WTC11 (cell line): Measurements from ENCODE around the gene KCNE2. TPM values are rescaled to one million over a fixed set of nuclear protein-coding genes. Genes with fewer than 3 reads are reported as not detected.

Experiments
- ATAC-seq: fragments of 200-7000 bp; cut with Tn5 transposase; 2 replicates; pipeline ENCODE4 v1.10.0; 2021; ENCODE audit warnings: mild to moderate bottlenecking, moderate library complexity
- CTCF ChIA-PET: fragments of 300-600 bp; sonication (Branson Sonifier 250); formaldehyde crosslinking; loops from one replicate; lab custom pipeline; 2021; ENCODE audit warnings: antibody characterized with exemption; lab: Charles Lee
- POLR2A ChIA-PET: fragments of 350-600 bp; sonication (Branson Sonifier 250); formaldehyde crosslinking; loops from one replicate; lab custom pipeline; 2021; ENCODE audit warnings: antibody characterized with exemption; lab: Charles Lee
- DNase-seq: peaks from one replicate; pipeline ENCODE4 v3.0.0; 2021; ENCODE audit warnings: low spot score
- H3K27ac Mint-ChIP-seq: 2 replicates; pipeline ENCODE4 v1.8.0; 2021; ENCODE audit warnings: mixed read lengths
- H3K27me3 Mint-ChIP-seq: 2 replicates; pipeline ENCODE4 v1.8.0; 2021; ENCODE audit warnings: low read depth, mild to moderate bottlenecking, moderate library complexity, mixed read lengths
- H3K36me3 Mint-ChIP-seq: 2 replicates; pipeline ENCODE4 v1.8.0; 2021; ENCODE audit warnings: mixed read lengths
- H3K4me1 Mint-ChIP-seq: 2 replicates; pipeline ENCODE4 v1.8.0; 2022; ENCODE audit warnings: mixed read lengths
- H3K4me3 Mint-ChIP-seq: 2 replicates; pipeline ENCODE4 v1.8.0; 2021; ENCODE audit warnings: mild to moderate bottlenecking, moderate library complexity, mixed read lengths
- H3K9me3 Mint-ChIP-seq: 2 replicates; pipeline ENCODE4 v1.8.0; 2021; ENCODE audit warnings: mixed read lengths
- ATF2 ChIP-seq: sonication (generic); formaldehyde crosslinking; IDR thresholded peaks from 2 replicates; pipeline ENCODE4 v1.8.1; 2022; ENCODE audit warnings: low read depth, missing genetic modification reagents, borderline replicate concordance
- ATF3 ChIP-seq: sonication (generic); formaldehyde crosslinking; conservative IDR thresholded peaks from 2 replicates; pipeline ENCODE4 v1.8.1; 2022; ENCODE audit warnings: mild to moderate bottlenecking, missing genetic modification reagents
- CBFB ChIP-seq: sonication (generic); formaldehyde crosslinking; IDR thresholded peaks from 2 replicates; pipeline ENCODE4 v1.8.1; 2022; ENCODE audit warnings: mild to moderate bottlenecking, low read depth, missing genetic modification reagents
- EMX1 ChIP-seq: fragments of 250-450 bp; sonication (Bioruptor Pico); IDR thresholded peaks from 2 replicates; pipeline ENCODE4 v1.8.0; 2021; ENCODE audit warnings: mild to moderate bottlenecking
- FOXK1 ChIP-seq: sonication (generic); formaldehyde crosslinking; IDR thresholded peaks from 2 replicates; pipeline ENCODE4 v1.8.0; 2022; ENCODE audit warnings: mild to moderate bottlenecking, moderate library complexity, missing genetic modification reagents
- JUN ChIP-seq: sonication (generic); formaldehyde crosslinking; IDR thresholded peaks from 2 replicates; pipeline ENCODE4 v1.8.0; 2023; ENCODE audit warnings: mild to moderate bottlenecking, missing genetic modification reagents
- MXD4 ChIP-seq: fragments of 250-450 bp; sonication (Bioruptor Pico); IDR thresholded peaks from 2 replicates; pipeline ENCODE4 v1.8.0; 2021; ENCODE audit warnings: mild to moderate bottlenecking, moderate library complexity, borderline replicate concordance
- MYBL2 ChIP-seq: sonication (generic); formaldehyde crosslinking; IDR thresholded peaks from 2 replicates; pipeline ENCODE4 v1.8.1; 2023; ENCODE audit warnings: mild to moderate bottlenecking, moderate library complexity, missing genetic modification reagents
- NFATC4 ChIP-seq: fragments of 250-450 bp; sonication (Bioruptor Pico); IDR thresholded peaks from 2 replicates; pipeline ENCODE4 v1.9.0; 2021; ENCODE audit warnings: mild to moderate bottlenecking
- NFE2L1 ChIP-seq: sonication (generic); formaldehyde crosslinking; IDR thresholded peaks from 2 replicates; pipeline ENCODE4 v1.8.1; 2023; ENCODE audit warnings: missing genetic modification reagents
- NR1H2 ChIP-seq: sonication (generic); formaldehyde crosslinking; IDR thresholded peaks from 2 replicates; pipeline ENCODE4 v1.9.0; 2021; ENCODE audit warnings: mild to moderate bottlenecking, moderate library complexity, missing genetic modification reagents
- NR3C1 ChIP-seq: sonication (generic); formaldehyde crosslinking; conservative IDR thresholded peaks from 2 replicates; pipeline ENCODE4 v1.8.1; 2023; ENCODE audit warnings: low read depth, mild to moderate bottlenecking, missing genetic modification reagents
- OVOL2 ChIP-seq: fragments of 250-450 bp; sonication (Bioruptor Pico); IDR thresholded peaks from 2 replicates; pipeline ENCODE4 v1.9.0; 2021; ENCODE audit warnings: mild to moderate bottlenecking, borderline replicate concordance
- PRRX2 ChIP-seq: fragments of 250-450 bp; sonication (Bioruptor Pico); IDR thresholded peaks from 2 replicates; pipeline ENCODE4 v1.8.0; 2021; ENCODE audit warnings: mild to moderate bottlenecking
- RORB ChIP-seq: fragments of 250-450 bp; sonication (Bioruptor Pico); IDR thresholded peaks from 2 replicates; pipeline ENCODE4 v1.9.0; 2021; ENCODE audit warnings: mild to moderate bottlenecking
- TP53 ChIP-seq: sonication (generic); formaldehyde crosslinking; IDR thresholded peaks from 2 replicates; pipeline ENCODE4 v1.8.1; 2023; ENCODE audit warnings: mild to moderate bottlenecking, missing genetic modification reagents
- ZBTB21 ChIP-seq: sonication (generic); formaldehyde crosslinking; IDR thresholded peaks from 2 replicates; pipeline ENCODE4 v1.8.1; 2023; ENCODE audit warnings: mild to moderate bottlenecking, missing genetic modification reagents, borderline replicate concordance
- ZNF121 ChIP-seq: sonication (generic); formaldehyde crosslinking; IDR thresholded peaks from 2 replicates; pipeline ENCODE4 v1.8.0; 2023; ENCODE audit warnings: missing genetic modification reagents
- ZNF138 ChIP-seq: sonication (generic); formaldehyde crosslinking; conservative IDR thresholded peaks from 2 replicates; pipeline ENCODE4 v1.8.1; 2022; ENCODE audit warnings: mild to moderate bottlenecking, moderate library complexity, missing genetic modification reagents
- ZNF219 ChIP-seq: sonication (generic); formaldehyde crosslinking; IDR thresholded peaks from 2 replicates; pipeline ENCODE4 v1.8.0; 2023; ENCODE audit warnings: missing genetic modification reagents, mild to moderate bottlenecking, borderline replicate concordance
- ZNF263 ChIP-seq: sonication (generic); formaldehyde crosslinking; IDR thresholded peaks from 2 replicates; pipeline ENCODE4 v1.8.1; 2022; ENCODE audit warnings: low read depth, mild to moderate bottlenecking, moderate library complexity, missing genetic modification reagents
- ZNF396 ChIP-seq: fragments of 250-450 bp; sonication (Bioruptor Pico); IDR thresholded peaks from 2 replicates; pipeline ENCODE4 v1.8.0; 2021; ENCODE audit warnings: mild to moderate bottlenecking, moderate library complexity, borderline replicate concordance
- total RNA-seq: library from RNA; stranded (reverse); gene quantifications from 3 replicates; pipeline ENCODE4 v1.2.3, GENCODE V29; 2021
- TF ChIP-seq, protein P1 (sequence below): sonication (generic); formaldehyde crosslinking; IDR thresholded peaks from 2 replicates; pipeline ENCODE4 v1.8.0; 2023; ENCODE audit warnings: mild to moderate bottlenecking, missing genetic modification reagents
- TF ChIP-seq, protein P2 (sequence below): sonication (generic); formaldehyde crosslinking; IDR thresholded peaks from 2 replicates; pipeline ENCODE4 v1.8.1; 2023; ENCODE audit warnings: mild to moderate bottlenecking, missing genetic modification reagents
- TF ChIP-seq, protein P3 (sequence below): sonication (generic); formaldehyde crosslinking; IDR thresholded peaks from 2 replicates; pipeline ENCODE4 v1.8.0; 2023; ENCODE audit warnings: missing genetic modification reagents, mild to moderate bottlenecking, borderline replicate concordance

KCNE2 gene
- total RNA-seq, 1 experiment from 2014 or later, result 0.44 TPM

DNA sequence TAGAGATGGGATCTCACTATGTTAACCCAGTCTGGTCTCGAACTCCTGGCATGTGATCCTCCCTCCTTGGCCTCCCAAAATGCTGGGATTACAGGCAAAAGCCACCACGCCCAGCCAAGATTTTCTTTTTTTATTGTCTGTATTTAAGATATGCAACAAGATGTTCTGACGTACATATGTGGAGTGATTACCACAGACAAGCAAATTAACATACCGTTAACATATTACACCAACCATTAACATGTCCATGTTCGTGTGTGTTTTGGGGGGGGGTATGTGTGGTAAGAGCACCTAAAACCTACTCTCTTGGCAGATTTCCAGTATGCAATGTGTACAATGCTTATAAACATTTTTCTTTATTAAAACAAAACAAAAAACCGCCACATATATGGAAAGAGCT, 10.6 kb upstream of the KCNE2 start:
- H3K4me1 Mint-ChIP-seq, result peaks cover 7% of the 10 kb centered on the region; the same call in 1 of the 2 replicates
- H3K27ac Mint-ChIP-seq, result no peak overlapping the region
- H3K36me3 Mint-ChIP-seq, result 0 out of 2 replicates have a peak, but pooled peaks cover 3% of the 10 kb centered on the region
- peaks cover 3% of the 10 kb centered on the region for H3K27me3 Mint-ChIP-seq
- peaks cover 16% of the 10 kb centered on the region for H3K9me3 Mint-ChIP-seq
- H3K4me3 Mint-ChIP-seq, result no peak overlapping the region
- ATAC-seq (no peak), DNase-seq (no peak)
- POLR2A ChIA-PET, result interaction anchor here (0.6 kb wide), 1 partner anchor 1889 kb away, joined by 4 read pairs; no protein-coding TSS in a partner anchor
- TF ChIP-seq NR3C1 (no peak), NFE2L1 (CRISPR knock-in tag) (no peak), PRRX2 (no peak), MXD4 (CRISPR knock-in tag) (no peak), ZNF121 (CRISPR knock-in tag) (no peak), CBFB (CRISPR knock-in tag) (no peak), OVOL2 (CRISPR knock-in tag) (no peak), ZNF263 (CRISPR knock-in tag) (no peak), ZNF138 (CRISPR knock-in tag) (no peak), ZNF396 (CRISPR knock-in tag) (no peak), ATF3 (CRISPR knock-in tag) (no peak), RORB (CRISPR knock-in tag) (no peak), NFATC4 (CRISPR knock-in tag) (no peak), TP53 (no peak), ATF2 (no peak), EMX1 (CRISPR knock-in tag) (no peak), NR1H2 (no peak), FOXK1 (no peak)
- TF ChIP-seq, protein P1, sequence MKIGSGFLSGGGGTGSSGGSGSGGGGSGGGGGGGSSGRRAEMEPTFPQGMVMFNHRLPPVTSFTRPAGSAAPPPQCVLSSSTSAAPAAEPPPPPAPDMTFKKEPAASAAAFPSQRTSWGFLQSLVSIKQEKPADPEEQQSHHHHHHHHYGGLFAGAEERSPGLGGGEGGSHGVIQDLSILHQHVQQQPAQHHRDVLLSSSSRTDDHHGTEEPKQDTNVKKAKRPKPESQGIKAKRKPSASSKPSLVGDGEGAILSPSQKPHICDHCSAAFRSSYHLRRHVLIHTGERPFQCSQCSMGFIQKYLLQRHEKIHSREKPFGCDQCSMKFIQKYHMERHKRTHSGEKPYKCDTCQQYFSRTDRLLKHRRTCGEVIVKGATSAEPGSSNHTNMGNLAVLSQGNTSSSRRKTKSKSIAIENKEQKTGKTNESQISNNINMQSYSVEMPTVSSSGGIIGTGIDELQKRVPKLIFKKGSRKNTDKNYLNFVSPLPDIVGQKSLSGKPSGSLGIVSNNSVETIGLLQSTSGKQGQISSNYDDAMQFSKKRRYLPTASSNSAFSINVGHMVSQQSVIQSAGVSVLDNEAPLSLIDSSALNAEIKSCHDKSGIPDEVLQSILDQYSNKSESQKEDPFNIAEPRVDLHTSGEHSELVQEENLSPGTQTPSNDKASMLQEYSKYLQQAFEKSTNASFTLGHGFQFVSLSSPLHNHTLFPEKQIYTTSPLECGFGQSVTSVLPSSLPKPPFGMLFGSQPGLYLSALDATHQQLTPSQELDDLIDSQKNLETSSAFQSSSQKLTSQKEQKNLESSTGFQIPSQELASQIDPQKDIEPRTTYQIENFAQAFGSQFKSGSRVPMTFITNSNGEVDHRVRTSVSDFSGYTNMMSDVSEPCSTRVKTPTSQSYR (CRISPR knock-in tag), result no peak
- TF ChIP-seq, protein P2, sequence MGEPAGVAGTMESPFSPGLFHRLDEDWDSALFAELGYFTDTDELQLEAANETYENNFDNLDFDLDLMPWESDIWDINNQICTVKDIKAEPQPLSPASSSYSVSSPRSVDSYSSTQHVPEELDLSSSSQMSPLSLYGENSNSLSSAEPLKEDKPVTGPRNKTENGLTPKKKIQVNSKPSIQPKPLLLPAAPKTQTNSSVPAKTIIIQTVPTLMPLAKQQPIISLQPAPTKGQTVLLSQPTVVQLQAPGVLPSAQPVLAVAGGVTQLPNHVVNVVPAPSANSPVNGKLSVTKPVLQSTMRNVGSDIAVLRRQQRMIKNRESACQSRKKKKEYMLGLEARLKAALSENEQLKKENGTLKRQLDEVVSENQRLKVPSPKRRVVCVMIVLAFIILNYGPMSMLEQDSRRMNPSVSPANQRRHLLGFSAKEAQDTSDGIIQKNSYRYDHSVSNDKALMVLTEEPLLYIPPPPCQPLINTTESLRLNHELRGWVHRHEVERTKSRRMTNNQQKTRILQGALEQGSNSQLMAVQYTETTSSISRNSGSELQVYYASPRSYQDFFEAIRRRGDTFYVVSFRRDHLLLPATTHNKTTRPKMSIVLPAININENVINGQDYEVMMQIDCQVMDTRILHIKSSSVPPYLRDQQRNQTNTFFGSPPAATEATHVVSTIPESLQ (CRISPR knock-in tag), result no peak
- CTCF ChIA-PET, result no interaction called here

DNA sequence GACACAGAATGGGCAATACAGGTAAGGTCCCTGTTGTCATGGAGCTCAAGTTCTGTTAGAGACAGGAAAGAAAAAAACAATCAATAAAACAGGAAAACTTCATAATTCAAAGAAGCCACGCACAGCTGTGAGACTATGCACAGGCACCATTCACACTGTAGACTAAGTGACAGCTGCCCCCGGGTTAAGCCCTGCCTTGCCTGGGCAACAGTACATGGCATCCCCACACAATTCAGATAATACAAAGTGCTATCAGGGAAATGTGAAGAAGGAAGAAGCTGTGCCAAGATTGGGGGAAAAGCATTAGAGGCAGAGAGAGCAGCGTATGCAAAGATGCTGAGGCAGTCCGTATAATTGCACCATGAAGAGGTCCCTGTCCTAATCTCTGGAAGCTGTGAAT, 9.0 kb upstream of the KCNE2 start:
- DNase-seq, result no peak

More for the DNA sequence above, 9.0 kb upstream of the KCNE2 start:
- H3K4me1 Mint-ChIP-seq, result peaks cover 7% of the 10 kb centered on the region; the same call in 1 of the 2 replicates
- ATAC-seq, result no peak
- H3K27me3 Mint-ChIP-seq, result peaks cover 3% of the 10 kb centered on the region
- H3K36me3 Mint-ChIP-seq, result peaks cover 9% of the 10 kb centered on the region; the same call in 1 of the 2 replicates
- peaks cover 25% of the 10 kb centered on the region for H3K9me3 Mint-ChIP-seq
- POLR2A ChIA-PET, result no interaction called here
- no peak overlapping the region for H3K27ac Mint-ChIP-seq
- H3K4me3 Mint-ChIP-seq, result no peak overlapping the region
- CTCF ChIA-PET, result interaction anchor here (1.6 kb wide), 1 partner anchor 13 kb away, joined by 6 read pairs; no protein-coding TSS in a partner anchor
- TF ChIP-seq NFATC4 (CRISPR knock-in tag) (no peak), ZBTB21 (CRISPR knock-in tag) (no peak), JUN (CRISPR knock-in tag) (no peak), MYBL2 (CRISPR knock-in tag) (no peak), ZNF219 (CRISPR knock-in tag) (no peak)
- TF ChIP-seq, protein P3, sequence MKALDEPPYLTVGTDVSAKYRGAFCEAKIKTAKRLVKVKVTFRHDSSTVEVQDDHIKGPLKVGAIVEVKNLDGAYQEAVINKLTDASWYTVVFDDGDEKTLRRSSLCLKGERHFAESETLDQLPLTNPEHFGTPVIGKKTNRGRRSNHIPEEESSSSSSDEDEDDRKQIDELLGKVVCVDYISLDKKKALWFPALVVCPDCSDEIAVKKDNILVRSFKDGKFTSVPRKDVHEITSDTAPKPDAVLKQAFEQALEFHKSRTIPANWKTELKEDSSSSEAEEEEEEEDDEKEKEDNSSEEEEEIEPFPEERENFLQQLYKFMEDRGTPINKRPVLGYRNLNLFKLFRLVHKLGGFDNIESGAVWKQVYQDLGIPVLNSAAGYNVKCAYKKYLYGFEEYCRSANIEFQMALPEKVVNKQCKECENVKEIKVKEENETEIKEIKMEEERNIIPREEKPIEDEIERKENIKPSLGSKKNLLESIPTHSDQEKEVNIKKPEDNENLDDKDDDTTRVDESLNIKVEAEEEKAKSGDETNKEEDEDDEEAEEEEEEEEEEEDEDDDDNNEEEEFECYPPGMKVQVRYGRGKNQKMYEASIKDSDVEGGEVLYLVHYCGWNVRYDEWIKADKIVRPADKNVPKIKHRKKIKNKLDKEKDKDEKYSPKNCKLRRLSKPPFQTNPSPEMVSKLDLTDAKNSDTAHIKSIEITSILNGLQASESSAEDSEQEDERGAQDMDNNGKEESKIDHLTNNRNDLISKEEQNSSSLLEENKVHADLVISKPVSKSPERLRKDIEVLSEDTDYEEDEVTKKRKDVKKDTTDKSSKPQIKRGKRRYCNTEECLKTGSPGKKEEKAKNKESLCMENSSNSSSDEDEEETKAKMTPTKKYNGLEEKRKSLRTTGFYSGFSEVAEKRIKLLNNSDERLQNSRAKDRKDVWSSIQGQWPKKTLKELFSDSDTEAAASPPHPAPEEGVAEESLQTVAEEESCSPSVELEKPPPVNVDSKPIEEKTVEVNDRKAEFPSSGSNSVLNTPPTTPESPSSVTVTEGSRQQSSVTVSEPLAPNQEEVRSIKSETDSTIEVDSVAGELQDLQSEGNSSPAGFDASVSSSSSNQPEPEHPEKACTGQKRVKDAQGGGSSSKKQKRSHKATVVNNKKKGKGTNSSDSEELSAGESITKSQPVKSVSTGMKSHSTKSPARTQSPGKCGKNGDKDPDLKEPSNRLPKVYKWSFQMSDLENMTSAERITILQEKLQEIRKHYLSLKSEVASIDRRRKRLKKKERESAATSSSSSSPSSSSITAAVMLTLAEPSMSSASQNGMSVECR (CRISPR knock-in tag), result no peak
- TF ChIP-seq, all 79 proteins: peak for 0
